Measurements from ENCODE around the gene ATP2B2.
"Not testable (repeated sequence)": the region's sequence is repeated elsewhere in the genome, so short reads cannot be mapped to it uniquely, and the experiment has no call there.

The ATP2B2 gene

DNA sequence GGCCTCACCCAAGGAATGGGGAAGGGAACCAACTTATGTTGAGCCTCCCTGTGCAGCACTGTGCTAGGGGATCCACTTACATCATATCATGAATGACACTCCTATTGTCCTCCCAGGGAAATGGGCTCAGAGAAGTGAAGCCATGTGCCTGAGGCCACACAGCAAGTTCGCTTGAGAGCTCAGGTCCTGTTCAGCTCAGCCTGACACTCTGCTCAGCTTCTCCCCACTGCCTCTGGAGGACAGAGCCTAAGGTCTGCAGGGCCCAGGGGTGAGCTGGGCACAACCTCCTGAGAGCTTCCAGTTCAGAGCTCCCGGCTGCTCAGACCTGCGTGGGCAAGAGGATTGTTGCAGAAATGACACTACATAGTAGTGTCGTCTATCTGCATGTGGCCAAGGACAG, 108.5 kb downstream of the ATP2B2 start:
- DNase-seq: no peak

DNA sequence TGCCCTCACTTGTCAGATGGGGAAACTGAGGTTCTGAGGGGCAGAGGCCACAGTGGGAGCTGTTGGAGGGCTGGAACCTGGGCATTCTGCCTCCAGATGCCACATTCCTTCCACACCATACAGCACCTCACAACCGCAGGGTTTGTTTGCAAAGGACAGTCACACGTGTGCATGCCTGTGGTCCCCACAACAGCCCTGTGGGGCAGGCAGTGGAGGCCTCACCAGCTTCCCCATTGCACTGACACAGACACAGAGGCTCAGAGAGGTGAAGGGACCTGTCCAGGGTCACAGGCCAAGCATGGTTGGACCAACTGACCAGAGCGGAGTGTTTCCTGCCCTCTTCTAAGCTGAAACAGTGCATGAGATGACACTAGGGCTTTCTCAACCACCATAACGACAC, 109.3 kb downstream of the ATP2B2 start:
- DNase-seq: no peak

DNA sequence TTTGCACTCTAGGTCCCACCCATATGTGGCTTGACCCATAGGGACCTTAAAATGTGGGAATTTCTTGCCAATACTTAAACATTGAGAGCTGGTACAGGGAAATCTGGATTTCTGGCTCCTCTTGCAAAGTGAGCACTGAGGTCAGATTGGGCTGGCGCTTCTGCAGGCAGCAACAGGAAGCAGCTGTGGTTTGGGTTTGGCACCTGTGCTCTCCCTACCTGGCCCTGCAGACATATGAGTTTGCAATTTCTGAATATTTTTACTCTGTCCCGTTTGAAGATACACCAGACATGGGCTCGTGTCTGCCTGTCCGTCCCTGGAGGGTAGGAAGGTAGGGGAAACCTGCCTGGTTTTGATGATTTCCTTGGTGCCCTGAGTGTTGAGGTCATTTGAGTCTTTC, 109.7 kb downstream of the ATP2B2 start:
- DNase-seq: no peak

DNA sequence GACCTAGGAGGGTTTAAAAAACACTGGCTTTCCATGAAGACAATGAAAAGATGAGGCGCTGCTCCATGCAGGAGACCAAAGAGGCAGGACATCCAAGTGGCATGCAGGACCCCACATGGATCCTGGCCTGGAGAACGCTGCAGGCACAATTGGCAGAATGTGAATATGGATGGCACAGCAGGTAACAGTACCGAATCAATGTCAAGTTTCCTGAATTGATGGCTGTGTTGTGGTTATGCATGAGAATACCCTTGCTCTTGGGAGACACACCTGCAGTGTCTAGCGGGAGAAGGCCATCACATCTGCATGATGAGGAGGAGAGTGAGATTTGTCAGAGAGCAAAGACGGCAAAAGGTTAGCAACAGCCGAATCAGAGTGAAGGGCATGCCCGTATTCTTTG, 110.2 kb downstream of the ATP2B2 start:
- no peak for DNase-seq

- no peak for DNase-seq
Measured at GRCh38 chr3:10394491-10395025, 110.8 kb downstream of the ATP2B2 start.

GRCh38 chr3:10393514-10393913, 111.9 kb downstream of the ATP2B2 start:
- DNase-seq: no peak

DNA sequence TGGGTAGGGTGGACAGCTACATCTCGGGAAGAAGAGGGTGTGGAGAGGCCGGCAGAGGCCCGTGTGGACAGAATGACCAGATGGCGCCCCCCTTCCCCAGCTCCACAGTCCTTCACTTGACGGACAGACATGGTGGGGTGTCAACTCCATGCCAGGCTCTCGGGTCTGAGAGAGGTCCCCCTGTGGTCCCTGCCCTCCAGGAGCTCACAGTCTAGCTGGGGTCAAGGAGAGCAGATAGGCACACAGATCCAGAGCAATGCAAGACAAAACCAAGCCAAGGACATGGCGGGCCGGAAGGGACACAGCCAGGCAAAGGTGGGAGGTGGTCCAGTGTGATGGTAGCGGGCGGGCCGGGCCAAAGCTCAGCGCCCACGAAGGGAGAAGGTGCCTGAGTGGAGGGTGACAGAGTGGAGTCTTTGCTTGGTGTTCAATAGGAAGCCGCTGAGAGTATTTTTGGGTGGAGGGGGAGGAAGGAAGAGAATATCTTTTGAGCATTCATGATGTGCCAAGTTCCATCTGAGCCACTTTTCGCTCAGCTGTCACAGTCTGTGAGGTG, 112.4 kb downstream of the ATP2B2 start:
- DNase-seq: no peak

DNA sequence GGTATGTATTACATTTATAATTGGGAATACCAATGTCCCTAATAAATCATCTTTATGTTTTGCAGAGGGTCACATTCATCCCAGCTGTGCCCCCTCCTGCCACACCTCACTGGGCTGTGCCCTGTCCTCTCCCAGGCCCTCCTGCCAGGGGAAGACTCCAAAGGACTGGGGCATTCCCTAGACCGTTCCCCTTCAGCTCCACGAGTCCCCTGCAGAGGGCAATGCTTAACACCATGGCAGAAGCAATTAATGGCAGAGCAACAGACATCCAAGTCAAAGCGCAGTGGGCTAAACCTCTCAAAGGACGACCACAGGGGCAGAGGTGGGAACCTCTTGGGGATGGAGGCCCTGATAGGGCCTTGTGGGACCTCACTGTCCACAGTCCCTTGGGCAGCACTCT, 113.1 kb downstream of the ATP2B2 start:
- DNase-seq: no peak

DNA sequence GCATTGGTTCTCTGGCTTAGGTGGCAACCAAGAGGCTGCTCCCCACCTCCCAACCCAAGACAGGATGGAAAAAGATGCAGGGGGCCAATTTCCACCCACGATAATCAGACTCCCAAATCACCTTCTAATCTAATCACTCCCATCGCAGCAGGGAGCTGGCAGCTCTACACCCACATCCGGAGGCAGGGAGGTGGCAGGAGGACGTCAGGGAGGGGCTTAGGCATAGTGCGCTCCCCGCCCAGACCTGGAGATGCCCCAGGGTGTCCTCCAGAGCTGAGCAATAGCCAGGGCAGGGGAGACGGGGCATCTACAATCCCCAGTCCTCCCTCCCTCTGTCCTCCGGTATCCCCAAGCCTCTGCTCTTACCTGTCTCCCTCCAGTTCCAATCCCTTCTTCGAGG, 114.0 kb downstream of the ATP2B2 start:
- no peak for DNase-seq

GRCh38 chr3:10390641-10391373, 114.6 kb downstream of the ATP2B2 start:
- DNase-seq: no peak

- no peak for DNase-seq
Measured at GRCh38 chr3:10389995-10390394, 115.4 kb downstream of the ATP2B2 start.

- DNase-seq: no peak
Measured at GRCh38 chr3:10389339-10389738, 116.0 kb downstream of the ATP2B2 start.

- DNase-seq: no peak
Measured at GRCh38 chr3:10387881-10388609, 117.3 kb downstream of the ATP2B2 start.

- no peak for DNase-seq
Measured at GRCh38 chr3:10386121-10386520, 119.3 kb downstream of the ATP2B2 start.

DNA sequence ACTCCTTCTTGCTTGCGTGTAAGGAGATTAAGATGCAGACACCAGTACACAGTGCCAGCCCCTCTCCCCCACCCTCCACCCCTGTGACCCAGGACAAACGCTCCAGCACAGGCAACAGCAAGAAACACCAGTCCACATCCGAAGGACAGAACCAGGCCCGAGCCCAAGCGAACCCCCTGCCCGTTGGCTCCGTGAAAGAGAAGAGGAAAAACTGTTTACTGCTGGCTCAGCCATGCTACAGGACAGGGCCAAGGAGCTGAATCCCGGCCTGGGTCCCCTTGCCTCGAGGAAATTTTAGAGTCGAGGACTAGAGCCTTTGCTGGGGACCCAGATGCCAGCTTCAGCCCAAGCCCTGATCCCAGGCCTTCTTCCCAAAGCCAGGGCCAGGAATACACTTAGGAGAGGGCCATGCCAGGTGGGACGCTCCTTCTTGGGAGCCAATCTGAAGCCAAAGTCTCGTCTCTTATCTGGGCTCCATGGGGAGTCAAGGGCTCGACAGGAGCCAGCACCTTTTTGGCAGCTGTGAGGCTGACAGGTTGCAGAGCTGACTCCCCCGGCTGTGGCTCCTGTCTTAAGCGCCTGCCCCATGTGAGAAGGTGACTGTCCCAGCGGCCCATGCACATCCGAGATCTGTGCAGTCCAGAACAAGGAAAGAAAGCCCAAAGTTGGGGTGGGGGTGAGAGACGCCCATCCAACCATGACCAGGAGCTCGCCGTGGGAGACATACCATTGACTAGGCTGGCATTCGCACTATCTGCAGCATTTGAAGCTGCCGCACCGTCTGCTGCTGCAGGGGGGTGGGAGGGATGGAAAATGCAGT, 120.6 kb downstream of the ATP2B2 start:
- DNase-seq: no peak

DNA sequence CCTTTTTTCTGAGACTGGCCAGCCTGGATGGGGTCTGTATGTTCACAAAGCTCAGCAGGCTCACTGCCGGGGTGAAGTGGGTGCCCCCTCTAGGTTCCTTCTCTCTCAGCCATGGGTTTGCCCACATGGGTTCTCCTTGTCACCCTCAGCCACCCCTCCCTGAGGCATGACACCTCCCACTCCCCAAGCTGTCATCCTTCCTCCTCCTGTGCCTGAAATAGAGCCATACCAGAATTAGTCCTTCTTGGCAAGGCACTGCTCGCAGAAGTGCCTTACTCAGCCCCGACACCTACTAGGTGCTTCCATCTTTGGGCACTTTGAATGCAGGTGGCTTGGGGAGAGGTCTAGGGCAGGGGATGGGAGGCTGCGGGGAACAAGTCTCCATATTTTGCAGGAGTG, 121.5 kb downstream of the ATP2B2 start:
- DNase-seq: no peak

- DNase-seq: no peak
Measured at GRCh38 chr3:10382892-10383849, 122.2 kb downstream of the ATP2B2 start.

DNA sequence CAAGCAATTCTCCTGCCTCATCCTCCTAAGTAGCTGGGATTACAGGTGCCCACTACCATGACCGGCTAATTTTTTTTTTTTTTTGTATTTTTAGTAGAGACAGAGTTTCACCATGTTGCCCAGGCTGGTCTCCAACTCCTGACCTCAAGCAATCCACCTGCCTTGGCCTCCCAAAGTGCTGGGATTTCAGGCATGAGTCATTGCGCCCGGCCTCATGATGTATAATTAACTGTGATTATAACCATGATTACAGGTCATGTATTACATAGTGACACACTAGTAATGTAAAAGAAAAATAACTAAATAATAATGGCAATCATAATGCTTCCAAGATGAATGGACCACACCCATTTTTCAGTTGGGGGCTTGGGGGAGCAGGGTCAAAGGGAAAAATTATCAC, 122.9 kb downstream of the ATP2B2 start:
- DNase-seq: not testable (repeated sequence)

GRCh38 chr3:10381336-10381735, 124.0 kb downstream of the ATP2B2 start:
- DNase-seq: no peak

GRCh38 chr3:10380906-10381305, 124.5 kb downstream of the ATP2B2 start:
- no peak for DNase-seq

- no peak for DNase-seq
Measured at GRCh38 chr3:10379961-10380360, 125.4 kb downstream of the ATP2B2 start.

- DNase-seq: no peak
Measured at GRCh38 chr3:10379161-10379560, 126.2 kb downstream of the ATP2B2 start.

All from stimulated activated CD4-positive, alpha-beta T cell treated with anti-CD3 and anti-CD28 coated beads, Interleukin-4, amount 100 ng/mL, for 4 hours (primary cell).